HepG2 (cell line): ENCODE data around the gene PLA2G2E. TPM values are rescaled to one million over a fixed set of nuclear protein-coding genes. Genes with fewer than 3 reads are reported as not detected.
A peak's percentile ranks its signal among the peaks of the same experiment; 100 is the strongest.

Experiments used
- PRDM4 ChIP-seq: sonication (generic); formaldehyde crosslinking; IDR thresholded peaks from 2 replicates; pipeline ENCODE4 v1.9.0; 2021; ENCODE audit warnings: missing genetic modification reagents, borderline replicate concordance
- RXRB ChIP-seq: IDR thresholded peaks from 2 replicates; pipeline ENCODE4 v1.6.1; 2016; ENCODE audit warnings: borderline replicate concordance, missing genetic modification reagents, missing compliant biosample characterization
- TERF1 ChIP-seq: sonication (generic); formaldehyde crosslinking; IDR thresholded peaks from 2 replicates; pipeline ENCODE4 v1.8.0; 2022; ENCODE audit warnings: mild to moderate bottlenecking, missing genetic modification reagents, moderate library complexity
- TOPORS ChIP-seq: sonication (generic); formaldehyde crosslinking; IDR thresholded peaks from 2 replicates; pipeline ENCODE4 v1.8.0; 2023; ENCODE audit warnings: mild to moderate bottlenecking, missing genetic modification reagents
- YY1 ChIP-seq: IDR thresholded peaks from 2 replicates; pipeline ENCODE4 v1.6.1; 2011; ENCODE audit warnings: low read length, low read depth, moderate library complexity, mild to moderate bottlenecking; ENCODE audit not compliant: insufficient read depth, insufficient replicate concordance
- ZBED4 ChIP-seq: sonication (generic); formaldehyde crosslinking; IDR thresholded peaks from 2 replicates; pipeline ENCODE4 v1.4.0; 2020; ENCODE audit warnings: missing genetic modification reagents, borderline replicate concordance
- ZHX2 ChIP-seq, 2 experiments: sonication (generic) in 1 of 2; formaldehyde crosslinking in 1 of 2; IDR thresholded peaks; 2 replicates each; pipeline versions ENCODE4 v1.6.1 to v1.9.0; 2014 to 2022; ENCODE audit warnings: antibody characterized with exemption in 1 of 2, borderline replicate concordance in 1 of 2, inconsistent platforms in 1 of 2, low read depth in 1 of 2, missing genetic modification reagents in 1 of 2
- ZNF292 ChIP-seq: sonication (generic); formaldehyde crosslinking; IDR thresholded peaks from 2 replicates; pipeline ENCODE4 v1.8.1; 2022; ENCODE audit warnings: mild to moderate bottlenecking, low read depth, missing genetic modification reagents, borderline replicate concordance
- ZNF549 ChIP-seq: sonication (generic); formaldehyde crosslinking; IDR thresholded peaks from 2 replicates; pipeline ENCODE4 v1.5.0; 2020; ENCODE audit warnings: missing genetic modification reagents
- ZSCAN5A ChIP-seq: sonication (generic); formaldehyde crosslinking; IDR thresholded peaks from 2 replicates; pipeline ENCODE4 v1.8.0; 2022; ENCODE audit warnings: mild to moderate bottlenecking, missing genetic modification reagents, borderline replicate concordance
- polyA plus RNA-seq, 8 experiments: library from polyadenylated mRNA; depleted of rRNA in 3 of 8; stranded (reverse) in 7 of 8; unstranded in 1 of 8; fragments of >200 nt; fragmentation: Illumina TruSeq in 4 of 8; extraction: Trizol in 4 of 8; gene quantifications; 2 replicates each; pipeline versions ENCODE4 v1.2.1 to v1.2.3, GENCODE V29; 2011 to 2016; ENCODE audit warnings: low read depth in 4 of 8, missing spikeins in 1 of 8, mixed read lengths in 1 of 8; ENCODE audit not compliant: insufficient read depth in 1 of 8
- total RNA-seq, 5 experiments: library from RNA; depleted of rRNA; stranded (reverse); fragments of >200 nt; fragmentation: Illumina TruSeq; extraction: Trizol; gene quantifications; 2 replicates each; pipeline ENCODE4 v1.2.3, GENCODE V29; 2016; ENCODE audit warnings: low read depth in 1 of 5

PLA2G2E gene
- total and polyA plus RNA-seq, 2 of the 13 experiments (the other 11 are each of a cell fraction or from before 2014, with no cell fraction given), result not detected

DNA sequence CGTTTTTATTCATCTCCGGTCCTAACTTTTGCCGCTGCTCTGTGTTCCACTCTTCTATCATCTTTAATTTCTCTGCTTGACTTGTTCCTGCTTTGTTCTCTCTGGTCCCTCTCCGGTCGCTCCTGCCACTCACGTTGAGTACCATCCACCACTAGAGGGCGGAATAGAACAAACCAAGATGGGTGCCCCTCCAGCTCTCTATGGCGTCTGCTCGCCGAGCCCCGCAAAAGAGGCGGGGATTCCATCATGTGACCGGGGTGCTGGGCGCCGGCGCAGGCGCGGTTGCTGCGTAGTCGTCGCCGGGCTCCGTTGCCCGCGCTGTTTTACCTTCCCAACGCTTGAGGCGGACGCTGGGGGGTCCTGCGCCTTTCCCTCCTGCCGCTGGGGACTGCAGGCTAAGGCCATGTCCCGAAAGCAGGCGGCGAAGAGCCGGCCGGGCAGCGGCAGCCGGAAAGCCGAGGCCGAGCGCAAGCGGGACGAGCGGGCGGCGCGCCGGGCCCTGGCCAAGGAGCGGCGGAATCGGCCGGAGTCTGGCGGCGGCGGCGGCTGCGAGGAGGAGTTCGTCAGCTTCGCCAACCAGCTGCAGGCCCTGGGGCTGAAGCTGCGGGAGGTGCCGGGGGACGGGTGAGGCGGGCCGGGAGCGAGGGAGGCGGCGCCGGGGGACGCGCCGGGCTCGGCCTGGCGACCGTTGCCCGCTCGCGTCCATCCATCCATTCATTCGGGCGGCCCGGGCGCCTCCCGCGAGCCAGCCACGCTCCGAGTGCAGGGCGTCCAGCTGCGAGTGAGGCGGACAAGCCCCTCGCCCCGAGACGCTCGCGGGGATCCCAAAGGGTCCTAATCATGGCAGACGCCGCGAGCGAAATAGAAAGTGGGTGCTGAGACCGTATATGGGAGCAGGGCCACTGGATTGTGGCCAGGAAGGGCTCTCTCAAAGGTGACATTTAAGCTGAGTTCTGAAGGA lies 41.0 kb downstream of the PLA2G2E start, which contains the start of gene OTUD3 (continued):
- no peak for TF ChIP-seq TERF1
- peak; percentile 17; the same call in 1 of the 2 replicates for TF ChIP-seq ZNF292 (CRISPR knock-in tag)
- TF ChIP-seq ZBED4 (CRISPR knock-in tag), result no peak
- no peak for TF ChIP-seq ZNF549 (CRISPR knock-in tag)
- peak; percentile 81 for TF ChIP-seq ZHX2 (IDR thresholded peaks at IDR 0.05; ENCODE audit: low read depth)
- TF ChIP-seq ZHX2 (CRISPR knock-in tag; IDR thresholded peaks at IDR 0.05; ENCODE audit: borderline replicate concordance), result peak; percentile 11; the same call in 1 of the 2 replicates
- TF ChIP-seq ZSCAN5A (CRISPR knock-in tag), result peak; percentile 72; the same call in 1 of the 2 replicates
- TF ChIP-seq PRDM4 (CRISPR knock-in tag), result peak; percentile 23; the same call in 1 of the 2 replicates
- peak; percentile 59; the same call in 1 of the 2 replicates for TF ChIP-seq RXRB
- TF ChIP-seq YY1, result peak; percentile 93
- TF ChIP-seq TOPORS, result peak; percentile 82; the same call in 1 of the 2 replicates
